ENCODE data around the gene FZR1. TPM values are rescaled to one million over a fixed set of nuclear protein-coding genes. Genes with fewer than 3 reads are reported as not detected.

The FZR1 gene
- total and polyA plus RNA-seq, 2 of the 8 experiments (the other 6 are each of a cell fraction or from before 2014, with no cell fraction given), result 21.6 to 35.5 TPM

GRCh38 chr19:3477951-3478350 is 28.2 kb upstream of the FZR1 start:
- H3K14ac ChIP-seq (ENCODE audit: insufficient read length), result no peak overlapping the region
- no peak for FAIRE-seq
- H3K4me2 ChIP-seq (ENCODE audit: insufficient read depth in 1 of 2, low read depth in 2 of 2, low read length in 2 of 2), result peak overlapping the region; percentile 48 to 58; a peak in 2 of 4 replicates
- no peak for TF ChIP-seq CBX5 (IDR thresholded peaks at IDR 0.05; ENCODE audit: low read depth, low read length)
- TF ChIP-seq EGR1 (IDR thresholded peaks at IDR 0.05; ENCODE audit: borderline replicate concordance, low read depth, low read length), result no peak
- TF ChIP-seq ATF3 (IDR thresholded peaks at IDR 0.05; ENCODE audit: insufficient read depth, low read depth, low read length), result no peak
- no peak for TF ChIP-seq KDM1A (IDR thresholded peaks at IDR 0.05; ENCODE audit: borderline replicate concordance, low read length)
- TF ChIP-seq RXRA (IDR thresholded peaks at IDR 0.05; ENCODE audit: insufficient read depth, low read depth, low read length), result no peak
- TF ChIP-seq KDM4A (IDR thresholded peaks at IDR 0.05; ENCODE audit: low read depth, low read length, severe bottlenecking), result no peak
- no peak for TF ChIP-seq POU5F1 (IDR thresholded peaks at IDR 0.05; ENCODE audit: low read depth, low read length)
- no peak for TF ChIP-seq TEAD4 (IDR thresholded peaks at IDR 0.05; ENCODE audit: low read depth, low read length)
- no peak for TF ChIP-seq NRF1 (IDR thresholded peaks at IDR 0.05; ENCODE audit: low read depth, low read length)
- no peak for TF ChIP-seq FOSL1 (IDR thresholded peaks at IDR 0.05; ENCODE audit: insufficient read depth, low read depth, low read length)
- no peak for TF ChIP-seq CHD1 (IDR thresholded peaks at IDR 0.05; ENCODE audit: low read depth, low read length)
- no peak for TF ChIP-seq YY1 (IDR thresholded peaks at IDR 0.05; ENCODE audit: low read depth, low read length)
- TF ChIP-seq CHD2 (IDR thresholded peaks at IDR 0.05; ENCODE audit: low read length), result no peak

More at GRCh38 chr19:3477951-3478350, 28.2 kb upstream of the FZR1 start:
- Histone ChIP-seq H3K79me1 (ENCODE audit: low read depth, low read length) (no peaks in the 10 kb centered on the region), H3K4ac (replicated peaks; ENCODE audit: insufficient read length, low read depth, low read length) (peak overlapping the region; percentile 47), H2BK120ac (replicated peaks; ENCODE audit: low read depth, low read length) (no peak overlapping the region), H4K91ac (replicated peaks; ENCODE audit: insufficient read length, low read length) (peak overlapping the region; percentile 49), H3K36me3 (ENCODE audit: control insufficient read depth in 2 of 4, insufficient read depth in 4 of 4, low read length in 3 of 4) (no peaks in the 10 kb centered on the region), H4K5ac (ENCODE audit: insufficient read length, low read depth, low read length) (no peak overlapping the region), H3K27me3 (replicated peaks in 1 of 4; ENCODE audit: control insufficient read depth in 3 of 4, extremely low read depth in 1 of 4, insufficient read depth in 3 of 4, low read length in 3 of 4) (peaks cover 0 to 7% (median 2%) of the 10 kb centered on the region in 4 experiments; a peak in 3 of 7 replicates), H3K56ac (replicated peaks; ENCODE audit: insufficient read length, low read depth, low read length) (no peak overlapping the region), H4K20me1 (replicated peaks in 1 of 2; ENCODE audit: control insufficient read depth in 1 of 2, insufficient read depth in 2 of 2, low read length in 2 of 2) (peaks cover 0 to 10% of the 10 kb centered on the region in 2 experiments), H3K4me3 (ENCODE audit: extremely low read depth in 1 of 4, insufficient read depth in 2 of 4, low read depth in 3 of 4, low read length in 4 of 4) (no peak overlapping the region), H3K9me3 (ENCODE audit: insufficient read depth in 2 of 2, low read depth in 1 of 2, low read length in 1 of 2) (no peaks in the 10 kb centered on the region), H3K79me2 (ENCODE audit: control insufficient read depth in 1 of 2, insufficient read depth in 2 of 2, low read length in 2 of 2) (no peaks in the 10 kb centered on the region), H2BK20ac (ENCODE audit: low read length) (peak overlapping the region; percentile 61; the same call in 1 of the 2 replicates), H2AK5ac (ENCODE audit: low read depth, low read length) (peak overlapping the region; percentile 83; the same call in 1 of the 2 replicates), H3K4me1 (replicated peaks in 1 of 4; ENCODE audit: control insufficient read depth in 3 of 4, insufficient read depth in 4 of 4, low read length in 3 of 4) (peaks cover 0 to 7% (median 5%) of the 10 kb centered on the region in 4 experiments; a peak in 6 of 7 replicates), H4K8ac (ENCODE audit: extremely low read depth, insufficient read depth, low read length) (no peak overlapping the region), H3K9ac (replicated peaks in 1 of 4; ENCODE audit: extremely low read depth in 1 of 4, low read depth in 3 of 4, low read length in 3 of 4) (no peak overlapping the region), H2BK12ac (ENCODE audit: low read depth, low read length) (0 out of 2 replicates have a peak overlapping the region, but pooled peaks have one; percentile 17), H2BK15ac (ENCODE audit: low read length) (no peak overlapping the region; the same call in 1 of the 2 replicates), H3K23ac (ENCODE audit: insufficient read length) (no peak overlapping the region), H3K23me2 (ENCODE audit: low read depth, low read length) (peaks cover 23% of the 10 kb centered on the region; the same call in 1 of the 2 replicates), H3K27ac (ENCODE audit: low read depth, low read length) (no peak overlapping the region), H2BK5ac (ENCODE audit: low read depth, low read length) (no peak overlapping the region), H3K18ac (ENCODE audit: extremely low read depth, low read length) (peak overlapping the region; percentile 28; the same call in 1 of the 2 replicates), H2AFZ (ENCODE audit: low read length) (no peak overlapping the region)
- ChIA-PET CTCF (ENCODE audit: partially characterized antibody) (interaction anchor here (0.6 to 1.0 kb wide), 4 partner anchors 8 to 152 kb away, joined by 3 to 4 read pairs (median 3); no protein-coding TSS in a partner anchor), POLR2A (ENCODE audit: partially characterized antibody) (interaction anchor here (0.8 to 1.5 kb wide), 2 partner anchors 14 to 44 kb away, joined by 3 read pairs; no protein-coding TSS in a partner anchor)
- no peak for DNase-seq (ENCODE audit: low read depth in 1 of 2, low spot score in 2 of 2)
- WGBS, 2 experiments (ENCODE audit: extremely low coverage in 1 of 2, insufficient coverage in 1 of 2, insufficient read length in 1 of 2, insufficient replicate concordance in 2 of 2, low coverage in 1 of 2, low lambda C conversion rate in 2 of 2, missing lambda C conversion rate in 1 of 2), result 88% methylated on average over 2 of the region's 2 CpGs; no CpG with 5 or more reads in 1 of the 2 experiments
